HepG2 (cell line): Measurements from ENCODE around the gene SEC62. TPM values are rescaled to one million over a fixed set of nuclear protein-coding genes. Genes with fewer than 3 reads are reported as not detected.

Experiments
- DNMT3B ChIP-seq: conservative IDR thresholded peaks from 2 replicates; pipeline ENCODE4 v1.6.1; 2016; ENCODE audit warnings: missing biosample characterization, control low read depth
- HIVEP1 ChIP-seq: sonication (generic); formaldehyde crosslinking; IDR thresholded peaks from 2 replicates; pipeline ENCODE4 v1.4.0; 2020; ENCODE audit warnings: mild to moderate bottlenecking, missing genetic modification reagents
- HNF4A ChIP-seq: sonication (generic); formaldehyde crosslinking; IDR thresholded peaks from 2 replicates; pipeline ENCODE4 v1.4.0; 2020; ENCODE audit warnings: missing genetic modification reagents
- HNRNPL ChIP-seq: fragments of 200-400 bp; formaldehyde crosslinking; IDR thresholded peaks from 2 replicates; pipeline ENCODE4 v1.6.1; 2017; ENCODE audit warnings: mild to moderate bottlenecking, low read depth, low read length
- KDM2A ChIP-seq: sonication (generic); formaldehyde crosslinking; IDR thresholded peaks from 2 replicates; pipeline ENCODE4 v1.4.0; 2020; ENCODE audit warnings: low read depth, missing genetic modification reagents, borderline replicate concordance
- MAF1 ChIP-seq: sonication (generic); formaldehyde crosslinking; IDR thresholded peaks from 2 replicates; pipeline ENCODE4 v1.5.0; 2020; ENCODE audit warnings: missing genetic modification reagents, borderline replicate concordance
- MED1 ChIP-seq: sonication (generic); formaldehyde crosslinking; IDR thresholded peaks from 2 replicates; pipeline ENCODE4 v1.4.0; 2020; ENCODE audit warnings: missing genetic modification reagents
- NCOA1 ChIP-seq: sonication (generic); formaldehyde crosslinking; IDR thresholded peaks from 2 replicates; pipeline ENCODE4 v1.9.0; 2021; ENCODE audit warnings: missing genetic modification reagents
- NCOA5 ChIP-seq: sonication (generic); formaldehyde crosslinking; IDR thresholded peaks from 2 replicates; pipeline ENCODE4 v1.4.0; 2020; ENCODE audit warnings: missing genetic modification reagents
- PHF20 ChIP-seq: sonication (generic); formaldehyde crosslinking; IDR thresholded peaks from 2 replicates; pipeline ENCODE4 v1.5.0; 2020; ENCODE audit warnings: mild to moderate bottlenecking, missing genetic modification reagents
- RBAK ChIP-seq: sonication (generic); formaldehyde crosslinking; IDR thresholded peaks from 2 replicates; pipeline ENCODE4 v1.5.1; 2020; ENCODE audit warnings: mild to moderate bottlenecking, missing genetic modification reagents
- RXRB ChIP-seq: IDR thresholded peaks from 2 replicates; pipeline ENCODE4 v1.6.1; 2016; ENCODE audit warnings: borderline replicate concordance, missing genetic modification reagents, missing compliant biosample characterization
- SOX5 ChIP-seq: IDR thresholded peaks from 2 replicates; pipeline ENCODE4 v1.6.1; 2016; ENCODE audit warnings: borderline replicate concordance
- SOX6 ChIP-seq, 2 experiments: fragments of 450-650 bp in 1 of 2; sonication (generic) in 1 of 2; formaldehyde crosslinking in 1 of 2; IDR thresholded peaks; 2 replicates each; pipeline versions ENCODE4 v1.4.0 to v1.6.1; 2017 to 2020; ENCODE audit warnings: antibody characterized with exemption in 1 of 2, mild to moderate bottlenecking in 1 of 2, missing genetic modification reagents in 1 of 2
- TFE3 ChIP-seq: IDR thresholded peaks from 2 replicates; pipeline ENCODE4 v1.6.1; 2016
- THAP11 ChIP-seq: IDR thresholded peaks from 2 replicates; pipeline ENCODE4 v1.6.1; 2016; ENCODE audit warnings: missing biosample characterization, missing genetic modification reagents
- YEATS2 ChIP-seq: sonication (generic); formaldehyde crosslinking; IDR thresholded peaks from 2 replicates; pipeline ENCODE4 v1.4.0; 2020; ENCODE audit warnings: missing genetic modification reagents, borderline replicate concordance
- ZHX1 ChIP-seq: sonication (generic); formaldehyde crosslinking; IDR thresholded peaks from 2 replicates; pipeline ENCODE4 v1.8.1; 2022; ENCODE audit warnings: low read depth, mild to moderate bottlenecking, missing genetic modification reagents
- ZKSCAN5 ChIP-seq: sonication (generic); formaldehyde crosslinking; IDR thresholded peaks from 2 replicates; pipeline ENCODE4 v1.5.1; 2020; ENCODE audit warnings: mild to moderate bottlenecking, missing genetic modification reagents
- ZNF354B ChIP-seq: sonication (generic); formaldehyde crosslinking; IDR thresholded peaks from 2 replicates; pipeline ENCODE4 v1.8.0; 2022; ENCODE audit warnings: mild to moderate bottlenecking, missing genetic modification reagents
- ZNF501 ChIP-seq: sonication (generic); formaldehyde crosslinking; IDR thresholded peaks from 2 replicates; pipeline ENCODE4 v1.5.1; 2020; ENCODE audit warnings: mild to moderate bottlenecking, moderate library complexity, missing genetic modification reagents
- ZNF549 ChIP-seq: sonication (generic); formaldehyde crosslinking; IDR thresholded peaks from 2 replicates; pipeline ENCODE4 v1.5.0; 2020; ENCODE audit warnings: missing genetic modification reagents
- ZSCAN25 ChIP-seq: sonication (generic); formaldehyde crosslinking; IDR thresholded peaks from 2 replicates; pipeline ENCODE4 v1.8.0; 2022; ENCODE audit warnings: mild to moderate bottlenecking, missing genetic modification reagents
- polyA plus RNA-seq, 8 experiments: library from polyadenylated mRNA; depleted of rRNA in 3 of 8; stranded (reverse) in 7 of 8; unstranded in 1 of 8; fragments of >200 nt; fragmentation: Illumina TruSeq in 4 of 8; extraction: Trizol in 4 of 8; gene quantifications; 2 replicates each; pipeline versions ENCODE4 v1.2.1 to v1.2.3, GENCODE V29; 2011 to 2016; ENCODE audit warnings: low read depth in 4 of 8, missing spikeins in 1 of 8, mixed read lengths in 1 of 8; ENCODE audit not compliant: insufficient read depth in 1 of 8
- total RNA-seq, 5 experiments: library from RNA; depleted of rRNA; stranded (reverse); fragments of >200 nt; fragmentation: Illumina TruSeq; extraction: Trizol; gene quantifications; 2 replicates each; pipeline ENCODE4 v1.2.3, GENCODE V29; 2016; ENCODE audit warnings: low read depth in 1 of 5
- TF ChIP-seq, protein P1 (sequence below): IDR thresholded peaks from 2 replicates; pipeline ENCODE4 v1.6.1; 2016; ENCODE audit warnings: control low read depth
- TF ChIP-seq, protein P2 (sequence below), 2 experiments: fragments of 450-650 bp in 1 of 2; sonication (generic) in 1 of 2; formaldehyde crosslinking; IDR thresholded peaks; 2 replicates each; pipeline versions ENCODE4 v1.5.0 to v1.8.0; 2020 to 2022; ENCODE audit warnings: mild to moderate bottlenecking in 1 of 2, missing genetic modification reagents in 1 of 2

Gene SEC62
- total and polyA plus RNA-seq, 2 of the 13 experiments (the other 11 are each of a cell fraction or from before 2014, with no cell fraction given) = 54.0 to 68.7 TPM

- no peak for TF ChIP-seq YEATS2 (CRISPR knock-in tag)
- TF ChIP-seq DNMT3B (CRISPR knock-in tag) = no peak
- TF ChIP-seq SOX6 (IDR thresholded peaks at IDR 0.05) = no peak
- TF ChIP-seq SOX6 (CRISPR knock-in tag; IDR thresholded peaks at IDR 0.05) = peak; percentile 28; the same call in 1 of the 2 replicates
- TF ChIP-seq, protein P1, sequence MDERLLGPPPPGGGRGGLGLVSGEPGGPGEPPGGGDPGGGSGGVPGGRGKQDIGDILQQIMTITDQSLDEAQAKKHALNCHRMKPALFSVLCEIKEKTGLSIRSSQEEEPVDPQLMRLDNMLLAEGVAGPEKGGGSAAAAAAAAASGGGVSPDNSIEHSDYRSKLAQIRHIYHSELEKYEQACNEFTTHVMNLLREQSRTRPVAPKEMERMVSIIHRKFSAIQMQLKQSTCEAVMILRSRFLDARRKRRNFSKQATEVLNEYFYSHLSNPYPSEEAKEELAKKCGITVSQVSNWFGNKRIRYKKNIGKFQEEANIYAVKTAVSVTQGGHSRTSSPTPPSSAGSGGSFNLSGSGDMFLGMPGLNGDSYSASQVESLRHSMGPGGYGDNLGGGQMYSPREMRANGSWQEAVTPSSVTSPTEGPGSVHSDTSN (CRISPR knock-in tag) = 0 out of 2 replicates have a peak, but pooled peaks have one; percentile 17
- TF ChIP-seq ZHX1 (CRISPR knock-in tag) = no peak
- no peak for TF ChIP-seq HNRNPL
- TF ChIP-seq ZNF549 (CRISPR knock-in tag) = no peak
- TF ChIP-seq RXRB (CRISPR knock-in tag) = peak; percentile 66
- 0 out of 2 replicates have a peak, but pooled peaks have one; percentile 31 for TF ChIP-seq ZSCAN25 (CRISPR knock-in tag)
- TF ChIP-seq HIVEP1 = no peak
- TF ChIP-seq HNF4A = peak; percentile 10; the same call in 1 of the 2 replicates
- no peak for TF ChIP-seq TFE3 (CRISPR knock-in tag)
- TF ChIP-seq RBAK (CRISPR knock-in tag) = no peak
- TF ChIP-seq NCOA1 = no peak
- TF ChIP-seq, protein P2, sequence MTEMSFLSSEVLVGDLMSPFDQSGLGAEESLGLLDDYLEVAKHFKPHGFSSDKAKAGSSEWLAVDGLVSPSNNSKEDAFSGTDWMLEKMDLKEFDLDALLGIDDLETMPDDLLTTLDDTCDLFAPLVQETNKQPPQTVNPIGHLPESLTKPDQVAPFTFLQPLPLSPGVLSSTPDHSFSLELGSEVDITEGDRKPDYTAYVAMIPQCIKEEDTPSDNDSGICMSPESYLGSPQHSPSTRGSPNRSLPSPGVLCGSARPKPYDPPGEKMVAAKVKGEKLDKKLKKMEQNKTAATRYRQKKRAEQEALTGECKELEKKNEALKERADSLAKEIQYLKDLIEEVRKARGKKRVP (CRISPR knock-in tag; IDR thresholded peaks at IDR 0.05) = no peak
- TF ChIP-seq NCOA5 (CRISPR knock-in tag) = no peak
- no peak for TF ChIP-seq THAP11
- no peak for TF ChIP-seq MAF1
- TF ChIP-seq SOX5 (CRISPR knock-in tag) = peak; percentile 54; the same call in 1 of the 2 replicates
- TF ChIP-seq ZNF354B (CRISPR knock-in tag) = no peak
- TF ChIP-seq KDM2A (CRISPR knock-in tag) = no peak
- TF ChIP-seq PHF20 (CRISPR knock-in tag) = no peak
- no peak for TF ChIP-seq ZKSCAN5 (CRISPR knock-in tag)
- no peak for TF ChIP-seq ZNF501 (CRISPR knock-in tag)
- TF ChIP-seq MED1 = peak; percentile 24; the same call in 1 of the 2 replicates
These were observed 60.9 kb downstream of the SEC62 start (continued) for GRCh38 chr3:170027233-170028102.
